ENCODE measurements around the gene ITGA5. TPM values are rescaled to one million over a fixed set of nuclear protein-coding genes. Genes with fewer than 3 reads are reported as not detected.

The ITGA5 gene
- total RNA-seq, 6 experiments from 2014 or later: 261 to 355 (median 329) TPM

- peak overlapping the region; percentile 38; the same call in 1 of the 2 replicates for H3K27ac Mint-ChIP-seq
- no peak for DNase-seq
- H3K36me3 Mint-ChIP-seq (ENCODE audit: low read depth): no peaks in the 10 kb centered on the region
- no peak for TF ChIP-seq CTCF (IDR thresholded peaks at IDR 0.05)
- H3K27me3 Mint-ChIP-seq (ENCODE audit: insufficient read depth): no peaks in the 10 kb centered on the region; the same call in none of the 2 replicates
- peaks cover 57% of the 10 kb centered on the region for H3K4me1 Mint-ChIP-seq (ENCODE audit: low read depth)
- H3K4me3 Mint-ChIP-seq: no peak overlapping the region
- H3K9me3 Mint-ChIP-seq: no peaks in the 10 kb centered on the region
Observed at GRCh38 chr12:54387114-54387467, 32.0 kb downstream of the ITGA5 start.

GRCh38 chr12:54386403-54387113 is 32.5 kb downstream of the ITGA5 start:
- TF ChIP-seq CTCF (IDR thresholded peaks at IDR 0.05): no peak
- Mint-ChIP-seq H3K27me3 (ENCODE audit: insufficient read depth) (no peaks in the 10 kb centered on the region; the same call in none of the 2 replicates), H3K4me3 (no peak overlapping the region), H3K27ac (peak overlapping the region; percentile 38; the same call in 1 of the 2 replicates), H3K36me3 (ENCODE audit: low read depth) (no peaks in the 10 kb centered on the region), H3K4me1 (ENCODE audit: low read depth) (peaks cover 56% of the 10 kb centered on the region), H3K9me3 (no peaks in the 10 kb centered on the region)
- no peak for DNase-seq

- H3K4me3 Mint-ChIP-seq: no peak overlapping the region
- no peaks in the 10 kb centered on the region; the same call in none of the 2 replicates for H3K27me3 Mint-ChIP-seq (ENCODE audit: insufficient read depth)
- H3K27ac Mint-ChIP-seq: no peak overlapping the region
- H3K36me3 Mint-ChIP-seq (ENCODE audit: low read depth): no peaks in the 10 kb centered on the region
- no peak for TF ChIP-seq CTCF (IDR thresholded peaks at IDR 0.05)
- H3K4me1 Mint-ChIP-seq (ENCODE audit: low read depth): peaks cover 59% of the 10 kb centered on the region
- H3K9me3 Mint-ChIP-seq: no peaks in the 10 kb centered on the region
- no peak for DNase-seq
Observed at GRCh38 chr12:54385251-54385914, 33.7 kb downstream of the ITGA5 start.

- H3K27ac Mint-ChIP-seq: peak within 1 kb of the TSS; percentile 94
Observed at GRCh38 chr12:54384591-54385041, 34.5 kb downstream of the ITGA5 start, which contains the start of gene ZNF385A. Gene ZNF385A (minus strand): TSS chr12:54384733. CDS start chr12:54384514, 219 bp downstream.

More at GRCh38 chr12:54384591-54385041, 34.5 kb downstream of the ITGA5 start, which contains the start of gene ZNF385A:
- Mint-ChIP-seq H3K36me3 (ENCODE audit: low read depth) (no peaks in the 10 kb centered on the region), H3K4me1 (ENCODE audit: low read depth) (peaks cover 63% of the 10 kb centered on the region), H3K4me3 (no peak within 1 kb of the TSS), H3K27me3 (ENCODE audit: insufficient read depth) (no peaks in the 10 kb centered on the region), H3K9me3 (no peaks in the 10 kb centered on the region)
- DNase-seq: no peak
- no peak for TF ChIP-seq CTCF (IDR thresholded peaks at IDR 0.05)
